ENCODE data around the gene ADGRD1.

DNA sequence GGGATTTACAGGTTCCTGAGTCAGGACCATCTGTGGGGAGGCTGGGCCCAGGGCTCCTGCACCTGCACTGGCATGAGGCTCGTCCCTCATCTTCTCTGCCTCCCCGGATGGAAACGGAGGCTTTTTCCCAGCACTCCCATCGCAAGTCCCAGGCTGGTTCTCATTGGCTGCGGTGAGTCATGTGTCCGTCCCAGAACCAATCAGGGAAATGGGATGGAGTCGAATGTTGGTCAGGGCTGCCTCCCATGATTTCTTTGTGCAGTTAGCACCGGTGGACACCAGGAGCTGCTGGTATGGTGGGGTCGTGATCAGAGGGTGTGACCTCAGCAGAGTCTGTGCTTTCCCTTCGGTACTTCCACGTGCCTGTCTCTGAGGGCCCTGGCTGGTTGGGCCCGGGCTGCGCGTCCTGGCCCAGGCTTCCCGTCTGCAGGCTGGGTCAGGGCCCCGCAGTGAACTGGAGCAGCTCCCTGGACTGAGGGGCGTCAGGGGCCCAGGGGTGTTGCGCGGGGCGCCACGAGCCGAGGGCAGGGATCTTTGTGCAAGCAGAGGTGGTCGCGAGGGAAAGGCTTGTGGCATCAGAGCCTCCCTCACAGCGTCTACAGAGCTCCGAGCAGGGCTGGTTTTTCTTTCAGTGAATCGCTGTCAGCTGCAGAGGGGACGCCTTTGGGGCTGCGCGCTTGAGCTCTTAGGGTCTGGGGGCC is 168.1 kb downstream of the ADGRD1 start:
- TF ChIP-seq, protein P1, sequence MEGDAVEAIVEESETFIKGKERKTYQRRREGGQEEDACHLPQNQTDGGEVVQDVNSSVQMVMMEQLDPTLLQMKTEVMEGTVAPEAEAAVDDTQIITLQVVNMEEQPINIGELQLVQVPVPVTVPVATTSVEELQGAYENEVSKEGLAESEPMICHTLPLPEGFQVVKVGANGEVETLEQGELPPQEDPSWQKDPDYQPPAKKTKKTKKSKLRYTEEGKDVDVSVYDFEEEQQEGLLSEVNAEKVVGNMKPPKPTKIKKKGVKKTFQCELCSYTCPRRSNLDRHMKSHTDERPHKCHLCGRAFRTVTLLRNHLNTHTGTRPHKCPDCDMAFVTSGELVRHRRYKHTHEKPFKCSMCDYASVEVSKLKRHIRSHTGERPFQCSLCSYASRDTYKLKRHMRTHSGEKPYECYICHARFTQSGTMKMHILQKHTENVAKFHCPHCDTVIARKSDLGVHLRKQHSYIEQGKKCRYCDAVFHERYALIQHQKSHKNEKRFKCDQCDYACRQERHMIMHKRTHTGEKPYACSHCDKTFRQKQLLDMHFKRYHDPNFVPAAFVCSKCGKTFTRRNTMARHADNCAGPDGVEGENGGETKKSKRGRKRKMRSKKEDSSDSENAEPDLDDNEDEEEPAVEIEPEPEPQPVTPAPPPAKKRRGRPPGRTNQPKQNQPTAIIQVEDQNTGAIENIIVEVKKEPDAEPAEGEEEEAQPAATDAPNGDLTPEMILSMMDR (IDR thresholded peaks at IDR 0.05; ENCODE audit: control extremely low read depth in 1 of 3, insufficient read depth in 1 of 3, low read depth in 1 of 3, low read length in 3 of 3) = no peak
- TF ChIP-seq GABPA (IDR thresholded peaks at IDR 0.05; ENCODE audit: borderline replicate concordance, insufficient read depth, low read length) (no peak), JUN (IDR thresholded peaks at IDR 0.05; ENCODE audit: low read depth, low read length) (no peak), TBP (IDR thresholded peaks at IDR 0.05; ENCODE audit: low read depth, low read length) (no peak), HDAC2 (IDR thresholded peaks at IDR 0.05; ENCODE audit: borderline replicate concordance in 1 of 2, low read depth in 2 of 2, low read length in 2 of 2) (no peak), RFX5 (IDR thresholded peaks at IDR 0.05; ENCODE audit: borderline replicate concordance, low read depth, low read length) (no peak), RBBP5 (IDR thresholded peaks at IDR 0.05; ENCODE audit: borderline replicate concordance, low read depth, low read length) (no peak), TAF1 (IDR thresholded peaks at IDR 0.05; ENCODE audit: low read depth, low read length) (no peak), POLR2A (IDR thresholded peaks at IDR 0.05; ENCODE audit: control extremely low read depth in 1 of 2, low read depth in 2 of 2, low read length in 2 of 2) (no peak)
- TF ChIP-seq, protein P2, sequence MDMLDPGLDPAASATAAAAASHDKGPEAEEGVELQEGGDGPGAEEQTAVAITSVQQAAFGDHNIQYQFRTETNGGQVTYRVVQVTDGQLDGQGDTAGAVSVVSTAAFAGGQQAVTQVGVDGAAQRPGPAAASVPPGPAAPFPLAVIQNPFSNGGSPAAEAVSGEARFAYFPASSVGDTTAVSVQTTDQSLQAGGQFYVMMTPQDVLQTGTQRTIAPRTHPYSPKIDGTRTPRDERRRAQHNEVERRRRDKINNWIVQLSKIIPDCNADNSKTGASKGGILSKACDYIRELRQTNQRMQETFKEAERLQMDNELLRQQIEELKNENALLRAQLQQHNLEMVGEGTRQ (IDR thresholded peaks at IDR 0.05; ENCODE audit: low read length) = peak; percentile 57

Measured in H1 (cell line).